Measurements from ENCODE around the gene HOXC10. TPM values are rescaled to one million over a fixed set of nuclear protein-coding genes. Genes with fewer than 3 reads are reported as not detected.

The HOXC10 gene
- total RNA-seq, 1 experiment from 2014 or later, result not detected

- TF ChIP-seq FOXJ3 (CRISPR knock-in tag; IDR thresholded peaks at IDR 0.05; ENCODE audit: borderline replicate concordance) (no peak), SMAD4 (CRISPR knock-in tag; IDR thresholded peaks at IDR 0.05) (no peak), GTF2I (CRISPR knock-in tag; conservative IDR thresholded peaks at IDR 0.05) (no peak), KAT7 (CRISPR knock-in tag; IDR thresholded peaks at IDR 0.05; ENCODE audit: borderline replicate concordance) (no peak), ATF1 (CRISPR knock-in tag; IDR thresholded peaks at IDR 0.05) (no peak), NR2C2 (CRISPR knock-in tag; IDR thresholded peaks at IDR 0.05) (no peak)
Observed at GRCh38 chr12:53937099-53937498, 47.8 kb upstream of the HOXC10 start (continued).

DNA sequence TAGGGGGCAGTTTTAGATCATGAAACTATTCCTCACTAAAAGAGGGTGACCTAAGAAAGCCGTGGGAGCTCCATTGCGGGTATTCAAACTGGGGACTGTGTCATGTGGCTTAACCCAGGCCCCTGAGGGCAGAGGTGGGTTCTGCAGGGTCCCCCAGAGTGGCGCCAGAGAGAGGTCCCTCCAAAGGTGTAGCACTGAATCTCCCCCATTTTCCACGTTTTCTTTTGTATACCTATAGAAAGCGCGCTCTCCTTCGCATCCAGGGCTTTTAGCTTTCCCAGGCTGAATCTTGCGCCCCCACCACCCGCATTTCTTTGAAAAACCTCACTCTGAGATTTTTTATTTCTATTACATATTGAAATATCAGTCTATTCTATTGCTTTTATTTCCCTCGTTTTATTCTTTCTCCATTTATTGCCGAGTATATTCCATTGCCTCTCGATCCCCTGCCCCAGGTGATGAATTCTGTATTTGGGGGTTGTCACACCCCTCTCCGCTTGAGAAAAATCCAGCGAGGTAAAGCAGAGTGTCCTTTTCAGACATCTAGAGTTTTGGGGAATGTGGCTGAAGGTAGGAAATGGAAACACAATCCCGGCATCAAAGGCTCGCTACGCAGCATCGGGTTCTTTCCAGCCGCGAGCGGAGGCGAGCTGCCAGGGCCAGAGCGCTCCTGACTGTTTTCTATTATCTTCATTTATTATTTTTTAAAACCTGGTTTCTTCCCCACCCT is 47.2 kb upstream of the HOXC10 start:
- H3K27ac Mint-ChIP-seq, result no peak overlapping the region
- TF ChIP-seq ZBTB43 (CRISPR knock-in tag; IDR thresholded peaks at IDR 0.05) (no peak), SOX15 (CRISPR knock-in tag; IDR thresholded peaks at IDR 0.05) (no peak), ZNF423 (CRISPR knock-in tag; IDR thresholded peaks at IDR 0.05) (no peak), ZNF416 (CRISPR knock-in tag; IDR thresholded peaks at IDR 0.05) (no peak), TCF7 (CRISPR knock-in tag; IDR thresholded peaks at IDR 0.05; ENCODE audit: low read depth) (no peak), NR3C1 (CRISPR knock-in tag; conservative IDR thresholded peaks at IDR 0.05; ENCODE audit: low read depth) (no peak)
- TF ChIP-seq, protein P1, sequence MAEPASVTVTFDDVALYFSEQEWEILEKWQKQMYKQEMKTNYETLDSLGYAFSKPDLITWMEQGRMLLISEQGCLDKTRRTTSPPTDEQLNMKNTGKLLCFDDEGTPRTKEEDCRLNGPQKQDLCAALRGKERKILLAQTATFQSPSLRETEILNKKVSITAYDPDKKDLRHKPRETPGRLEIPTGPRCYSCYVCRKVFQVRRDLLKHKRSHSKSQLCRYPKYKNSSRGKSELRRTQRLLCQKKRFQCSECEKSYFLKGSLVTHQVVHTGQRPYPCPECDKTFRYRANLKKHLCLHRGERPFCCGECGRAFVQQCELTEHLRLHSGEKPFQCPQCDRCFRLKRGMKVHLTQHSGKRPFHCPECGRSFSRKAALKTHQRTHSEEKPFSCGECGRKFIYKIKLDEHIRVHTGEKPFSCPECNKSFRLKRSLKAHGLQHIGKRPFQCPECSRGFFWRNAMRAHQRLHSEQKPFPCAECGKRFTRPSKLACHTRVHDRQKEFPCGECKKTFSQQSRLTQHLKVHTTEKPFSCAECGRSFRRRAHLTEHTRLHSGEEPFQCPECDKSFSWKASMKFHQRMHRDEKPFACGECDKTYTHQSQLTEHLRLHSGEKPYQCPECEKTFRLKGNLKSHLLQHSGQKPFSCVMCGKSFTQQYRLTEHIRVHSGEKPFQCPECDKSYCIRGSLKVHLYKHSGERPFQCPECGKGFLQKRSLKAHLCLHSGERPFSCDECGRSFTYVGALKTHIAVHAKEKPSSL (CRISPR knock-in tag; conservative IDR thresholded peaks at IDR 0.05), result no peak
- TF ChIP-seq, protein P2, sequence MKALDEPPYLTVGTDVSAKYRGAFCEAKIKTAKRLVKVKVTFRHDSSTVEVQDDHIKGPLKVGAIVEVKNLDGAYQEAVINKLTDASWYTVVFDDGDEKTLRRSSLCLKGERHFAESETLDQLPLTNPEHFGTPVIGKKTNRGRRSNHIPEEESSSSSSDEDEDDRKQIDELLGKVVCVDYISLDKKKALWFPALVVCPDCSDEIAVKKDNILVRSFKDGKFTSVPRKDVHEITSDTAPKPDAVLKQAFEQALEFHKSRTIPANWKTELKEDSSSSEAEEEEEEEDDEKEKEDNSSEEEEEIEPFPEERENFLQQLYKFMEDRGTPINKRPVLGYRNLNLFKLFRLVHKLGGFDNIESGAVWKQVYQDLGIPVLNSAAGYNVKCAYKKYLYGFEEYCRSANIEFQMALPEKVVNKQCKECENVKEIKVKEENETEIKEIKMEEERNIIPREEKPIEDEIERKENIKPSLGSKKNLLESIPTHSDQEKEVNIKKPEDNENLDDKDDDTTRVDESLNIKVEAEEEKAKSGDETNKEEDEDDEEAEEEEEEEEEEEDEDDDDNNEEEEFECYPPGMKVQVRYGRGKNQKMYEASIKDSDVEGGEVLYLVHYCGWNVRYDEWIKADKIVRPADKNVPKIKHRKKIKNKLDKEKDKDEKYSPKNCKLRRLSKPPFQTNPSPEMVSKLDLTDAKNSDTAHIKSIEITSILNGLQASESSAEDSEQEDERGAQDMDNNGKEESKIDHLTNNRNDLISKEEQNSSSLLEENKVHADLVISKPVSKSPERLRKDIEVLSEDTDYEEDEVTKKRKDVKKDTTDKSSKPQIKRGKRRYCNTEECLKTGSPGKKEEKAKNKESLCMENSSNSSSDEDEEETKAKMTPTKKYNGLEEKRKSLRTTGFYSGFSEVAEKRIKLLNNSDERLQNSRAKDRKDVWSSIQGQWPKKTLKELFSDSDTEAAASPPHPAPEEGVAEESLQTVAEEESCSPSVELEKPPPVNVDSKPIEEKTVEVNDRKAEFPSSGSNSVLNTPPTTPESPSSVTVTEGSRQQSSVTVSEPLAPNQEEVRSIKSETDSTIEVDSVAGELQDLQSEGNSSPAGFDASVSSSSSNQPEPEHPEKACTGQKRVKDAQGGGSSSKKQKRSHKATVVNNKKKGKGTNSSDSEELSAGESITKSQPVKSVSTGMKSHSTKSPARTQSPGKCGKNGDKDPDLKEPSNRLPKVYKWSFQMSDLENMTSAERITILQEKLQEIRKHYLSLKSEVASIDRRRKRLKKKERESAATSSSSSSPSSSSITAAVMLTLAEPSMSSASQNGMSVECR (CRISPR knock-in tag; IDR thresholded peaks at IDR 0.05; ENCODE audit: borderline replicate concordance), result no peak
- ATAC-seq, result no peak
- H3K9me3 Mint-ChIP-seq, result no peaks in the 10 kb centered on the region
- no peak for DNase-seq (ENCODE audit: low spot score)
- no peaks in the 10 kb centered on the region for H3K36me3 Mint-ChIP-seq
- ChIA-PET CTCF (interaction anchor here (1.0 to 2.7 kb wide), 6 partner anchors 24 to 191 kb away, joined by 3 to 7 read pairs (median 6); partner anchors contain the start of gene HOXC5), POLR2A (interaction anchor here (0.6 to 1.4 kb wide), 4 partner anchors 14 to 243 kb away, joined by 3 to 4 read pairs (median 4); no protein-coding TSS in a partner anchor)
- peaks cover 21% of the 10 kb centered on the region for H3K4me1 Mint-ChIP-seq
- H3K4me3 Mint-ChIP-seq, result peak overlapping the region; percentile 47
- peaks cover 99% of the 10 kb centered on the region for H3K27me3 Mint-ChIP-seq (ENCODE audit: low read depth)
